Activated T-cell treated with anti-CD3 and anti-CD28 coated beads, Interleukin-2, amount 50 U/mL, for 24 hours (primary cell): ENCODE data around the gene NEK6.
"Not testable (repeated sequence)": the region's sequence is repeated elsewhere in the genome, so short reads cannot be mapped to it uniquely, and the experiment has no call there.

Source experiments
- DNase-seq: peaks from one replicate; pipeline ENCODE4 v3.0.0-alpha.2; 2020
- H3K27ac Mint-ChIP-seq: 2 replicates; pipeline ENCODE4 v1.8.0; 2020; ENCODE audit warnings: mild to moderate bottlenecking, mixed read lengths
- H3K27me3 Mint-ChIP-seq: 2 replicates; pipeline ENCODE4 v1.8.0; 2020; ENCODE audit warnings: mixed read lengths
- H3K36me3 Mint-ChIP-seq: 2 replicates; pipeline ENCODE4 v1.8.0; 2020; ENCODE audit warnings: low read depth, mixed read lengths
- H3K4me1 Mint-ChIP-seq: 2 replicates; pipeline ENCODE4 v1.8.0; 2020; ENCODE audit warnings: low read depth, mixed read lengths
- H3K4me3 Mint-ChIP-seq: 2 replicates; pipeline ENCODE4 v1.8.0; 2020; ENCODE audit warnings: mild to moderate bottlenecking, moderate library complexity, mixed read lengths
- H3K9me3 Mint-ChIP-seq: 2 replicates; pipeline ENCODE4 v1.8.0; 2020; ENCODE audit warnings: mixed read lengths

Gene NEK6

DNA sequence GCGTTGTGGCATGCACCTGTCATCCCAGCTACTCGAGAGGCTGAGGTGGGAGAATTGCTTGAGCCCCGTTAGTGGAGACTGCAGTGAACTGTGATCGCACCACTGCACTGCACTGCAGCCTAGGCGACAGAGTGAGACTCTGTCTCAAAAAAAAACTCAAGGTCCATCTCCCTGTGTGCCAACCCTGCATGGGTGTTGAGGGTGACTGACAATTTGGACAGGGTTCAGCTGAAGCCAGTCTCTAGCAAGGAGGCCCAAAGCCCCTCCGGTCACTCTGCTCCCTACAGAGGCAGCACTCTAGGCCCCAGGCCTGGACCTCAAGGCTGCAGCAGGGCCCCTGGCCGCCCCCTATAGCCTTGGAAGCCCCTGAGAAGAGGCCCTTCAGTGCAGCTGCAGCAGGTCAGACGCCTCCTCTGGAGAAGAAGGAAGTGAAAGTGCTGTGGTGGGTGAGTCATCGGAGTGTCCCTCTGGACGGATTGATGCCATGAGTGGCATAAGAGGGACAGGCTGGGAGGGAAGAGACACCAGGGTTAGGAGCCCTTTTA is 39.2 kb upstream of the NEK6 start:
- DNase-seq = peak; percentile 42
- Mint-ChIP-seq H3K27ac (peak overlapping the region; percentile 44), H3K27me3 (no peaks in the 10 kb centered on the region), H3K4me1 (peaks cover 59% of the 10 kb centered on the region), H3K9me3 (no peaks in the 10 kb centered on the region), H3K4me3 (no peak overlapping the region), H3K36me3 (no peaks in the 10 kb centered on the region)

DNA sequence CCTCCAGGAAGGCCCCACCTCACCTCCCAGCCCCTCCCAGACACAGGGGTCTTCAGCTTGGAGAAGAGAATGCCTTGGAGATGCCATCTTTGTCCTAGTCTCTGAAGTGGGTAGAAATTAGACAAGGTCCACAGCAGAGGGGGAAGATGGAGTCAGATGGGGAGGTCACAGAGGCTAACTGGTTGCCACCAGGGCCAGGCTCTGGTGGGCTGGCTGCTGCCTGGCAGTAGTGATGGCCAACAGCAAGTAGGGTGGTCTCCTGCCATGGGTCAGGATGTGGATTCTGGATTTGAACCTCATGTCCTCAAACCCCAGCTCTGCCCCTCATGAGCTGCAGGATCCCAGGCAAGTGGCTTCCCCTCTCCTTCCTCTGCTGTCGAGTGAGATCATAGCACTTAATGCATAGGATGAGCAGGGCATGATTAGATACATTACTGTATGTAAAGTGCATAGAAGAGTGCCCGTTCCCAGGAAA is 38.7 kb upstream of the NEK6 start:
- Mint-ChIP-seq H3K4me1 (peaks cover 56% of the 10 kb centered on the region), H3K36me3 (no peaks in the 10 kb centered on the region), H3K27ac (no peak overlapping the region), H3K27me3 (no peaks in the 10 kb centered on the region), H3K9me3 (no peaks in the 10 kb centered on the region), H3K4me3 (no peak overlapping the region)
- DNase-seq = no peak

DNA sequence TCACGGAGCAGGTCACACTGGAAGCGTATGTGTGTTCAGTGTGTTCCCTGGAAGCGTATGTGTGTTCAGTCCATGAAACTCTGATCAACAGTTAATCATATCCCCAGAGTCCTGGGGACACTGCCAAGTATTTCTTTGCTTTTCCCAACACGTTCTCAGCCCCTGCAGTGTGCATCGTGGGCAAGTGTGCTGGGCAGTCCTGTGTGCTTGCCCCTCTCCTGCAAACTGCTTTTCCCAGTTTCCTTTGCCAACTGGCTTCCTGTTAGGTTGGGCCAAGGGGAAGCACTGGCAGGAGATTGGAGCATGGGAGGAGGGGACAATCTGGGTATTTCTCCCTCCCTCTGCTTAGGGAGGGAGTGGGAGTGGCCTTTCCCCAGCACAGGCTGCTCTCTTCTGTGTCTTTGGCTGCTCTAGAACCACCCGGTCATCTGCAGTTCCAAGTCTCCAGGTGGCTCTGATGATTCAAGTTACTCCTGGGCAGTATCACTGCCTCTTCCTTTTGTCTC is 36.8 kb upstream of the NEK6 start:
- no peaks in the 10 kb centered on the region for H3K27me3 Mint-ChIP-seq
- no peak for DNase-seq
- H3K27ac Mint-ChIP-seq = no peak overlapping the region
- H3K4me3 Mint-ChIP-seq = no peak overlapping the region
- H3K4me1 Mint-ChIP-seq = peaks cover 38% of the 10 kb centered on the region
- H3K36me3 Mint-ChIP-seq = no peaks in the 10 kb centered on the region
- no peaks in the 10 kb centered on the region for H3K9me3 Mint-ChIP-seq

DNA sequence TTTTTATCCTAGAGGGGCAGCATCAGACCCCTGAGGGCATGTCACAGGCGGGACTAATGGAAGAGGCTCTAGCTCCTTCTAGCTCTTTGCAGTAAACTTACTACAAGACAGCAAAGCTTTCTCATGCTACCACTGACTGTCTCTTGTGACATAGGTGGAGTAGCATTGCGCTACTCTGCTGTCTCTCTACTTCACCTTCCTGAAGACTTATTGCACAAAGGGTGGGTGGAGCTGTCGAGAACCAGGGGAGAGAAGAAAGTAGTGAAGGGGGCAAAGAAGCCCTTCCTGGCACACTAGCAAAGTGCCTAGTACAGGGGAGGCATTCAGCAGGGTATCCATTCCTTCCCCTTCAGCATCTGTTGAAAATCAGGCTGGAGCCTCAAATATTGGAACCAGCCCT is 36.1 kb upstream of the NEK6 start:
- Mint-ChIP-seq H3K27ac (peak overlapping the region; percentile 5), H3K27me3 (no peaks in the 10 kb centered on the region), H3K4me3 (no peak overlapping the region), H3K36me3 (no peaks in the 10 kb centered on the region), H3K4me1 (peaks cover 31% of the 10 kb centered on the region), H3K9me3 (no peaks in the 10 kb centered on the region)
- no peak for DNase-seq

DNA sequence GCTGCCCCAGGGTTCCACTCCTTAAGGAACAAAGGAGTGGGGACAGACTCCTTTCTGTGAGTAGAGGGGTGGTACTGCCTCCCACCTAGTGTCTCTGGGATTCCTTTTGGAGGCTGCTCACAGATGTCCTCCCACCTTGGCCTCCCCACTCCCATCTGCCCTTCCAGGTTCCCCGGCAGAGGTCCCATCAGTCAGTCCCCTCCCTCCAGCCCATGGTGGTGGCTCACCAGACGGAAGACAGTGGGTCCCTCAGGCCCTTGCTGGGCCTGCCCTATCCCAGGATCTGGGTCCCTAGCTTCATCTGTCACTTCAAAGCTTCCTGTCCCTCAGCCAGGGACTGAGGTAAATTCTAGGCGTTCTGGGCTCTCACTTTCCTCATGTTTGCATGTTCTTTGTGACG is 35.6 kb upstream of the NEK6 start:
- peak; percentile 21 for DNase-seq
- no peaks in the 10 kb centered on the region for H3K27me3 Mint-ChIP-seq
- no peak overlapping the region for H3K27ac Mint-ChIP-seq
- no peaks in the 10 kb centered on the region for H3K9me3 Mint-ChIP-seq
- no peak overlapping the region for H3K4me3 Mint-ChIP-seq
- H3K4me1 Mint-ChIP-seq = peaks cover 27% of the 10 kb centered on the region
- H3K36me3 Mint-ChIP-seq = no peaks in the 10 kb centered on the region

DNA sequence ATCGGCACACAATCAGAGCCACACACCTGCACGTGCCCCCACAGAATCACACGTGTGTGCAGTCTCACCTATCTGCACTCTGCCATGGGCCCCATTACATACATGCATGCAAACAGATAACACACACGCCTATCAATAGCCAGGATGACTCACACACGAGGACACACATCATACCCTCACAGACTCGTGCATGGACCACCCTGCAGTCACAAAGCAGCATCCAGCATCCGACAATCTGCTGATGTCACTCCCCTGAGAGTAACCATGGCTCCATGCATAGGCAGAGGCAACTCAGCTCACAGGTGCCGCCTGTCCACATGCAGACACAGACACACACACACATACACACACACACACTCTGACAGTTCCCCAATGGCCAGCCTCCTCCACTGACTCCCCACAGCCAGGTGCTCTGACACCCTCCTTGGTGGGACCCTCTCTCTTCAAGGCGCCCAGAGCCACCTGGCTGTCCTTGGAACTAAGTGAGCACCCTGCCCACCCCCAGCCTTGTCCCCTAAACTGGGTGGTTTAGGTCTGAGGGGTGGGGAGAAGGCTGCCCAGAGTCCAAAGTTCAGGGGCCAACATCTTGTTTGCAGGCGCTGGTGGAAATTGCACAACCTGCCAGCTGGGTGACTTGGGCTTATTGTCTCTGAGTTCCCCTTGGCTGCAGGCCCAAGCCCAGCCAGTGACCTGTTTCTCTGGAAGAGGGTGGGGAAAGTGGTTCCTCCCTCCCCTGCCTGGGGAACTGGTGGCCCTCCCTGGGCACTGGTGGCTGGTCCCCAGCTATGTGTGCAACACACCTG is 34.6 kb upstream of the NEK6 start:
- H3K4me1 Mint-ChIP-seq = peaks cover 17% of the 10 kb centered on the region
- H3K4me3 Mint-ChIP-seq = no peak overlapping the region
- H3K9me3 Mint-ChIP-seq = no peaks in the 10 kb centered on the region
- no peaks in the 10 kb centered on the region for H3K36me3 Mint-ChIP-seq
- DNase-seq = peak; percentile 22
- no peaks in the 10 kb centered on the region for H3K27me3 Mint-ChIP-seq
- H3K27ac Mint-ChIP-seq = no peak overlapping the region

DNA sequence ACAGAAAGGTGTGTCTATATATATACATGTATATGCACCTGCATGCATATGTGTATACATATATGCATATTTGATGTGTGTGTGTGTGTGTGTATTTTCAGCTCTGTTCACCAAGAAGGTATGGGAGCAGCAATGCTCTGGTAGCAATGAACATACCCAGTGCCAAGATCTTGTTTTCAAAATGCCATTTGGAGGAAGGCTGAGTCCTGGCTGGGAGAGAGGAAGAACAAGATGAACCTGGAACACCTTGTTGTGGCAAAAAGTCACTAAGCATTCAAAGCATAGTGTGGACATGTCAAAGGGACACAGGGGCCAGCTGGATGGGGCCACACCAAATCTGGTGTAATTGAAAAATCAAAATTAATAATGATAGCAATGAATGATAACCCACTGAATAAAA is 31.8 kb upstream of the NEK6 start:
- H3K36me3 Mint-ChIP-seq = no peaks in the 10 kb centered on the region
- no peak overlapping the region for H3K27ac Mint-ChIP-seq
- no peaks in the 10 kb centered on the region for H3K9me3 Mint-ChIP-seq
- no peak overlapping the region for H3K4me3 Mint-ChIP-seq
- no peaks in the 10 kb centered on the region for H3K27me3 Mint-ChIP-seq
- peaks cover 4% of the 10 kb centered on the region for H3K4me1 Mint-ChIP-seq
- DNase-seq = no peak

DNA sequence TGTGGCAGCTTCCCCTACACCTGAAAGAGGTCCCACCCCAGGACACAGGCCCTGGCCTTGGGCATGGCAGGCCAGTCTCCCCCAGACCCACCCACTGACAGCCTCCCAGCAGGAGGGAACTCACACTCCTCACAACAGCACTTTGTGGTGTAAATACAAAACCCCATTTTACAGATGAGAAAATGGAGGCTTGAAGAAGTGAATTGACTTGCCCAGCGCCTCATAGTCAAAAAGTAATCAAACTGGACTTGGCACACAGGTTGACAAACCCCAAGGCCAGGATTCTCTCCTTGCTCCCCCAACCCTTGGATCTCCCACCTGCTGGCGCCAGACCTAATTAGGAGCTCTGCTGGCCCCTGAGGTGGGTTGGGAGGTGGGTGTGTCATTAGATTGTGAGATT is 29.2 kb upstream of the NEK6 start:
- no peaks in the 10 kb centered on the region for H3K27me3 Mint-ChIP-seq
- no peak for DNase-seq
- no peaks in the 10 kb centered on the region for H3K4me1 Mint-ChIP-seq
- no peak overlapping the region for H3K27ac Mint-ChIP-seq
- H3K4me3 Mint-ChIP-seq = no peak overlapping the region
- H3K9me3 Mint-ChIP-seq = no peaks in the 10 kb centered on the region
- H3K36me3 Mint-ChIP-seq = no peaks in the 10 kb centered on the region

DNA sequence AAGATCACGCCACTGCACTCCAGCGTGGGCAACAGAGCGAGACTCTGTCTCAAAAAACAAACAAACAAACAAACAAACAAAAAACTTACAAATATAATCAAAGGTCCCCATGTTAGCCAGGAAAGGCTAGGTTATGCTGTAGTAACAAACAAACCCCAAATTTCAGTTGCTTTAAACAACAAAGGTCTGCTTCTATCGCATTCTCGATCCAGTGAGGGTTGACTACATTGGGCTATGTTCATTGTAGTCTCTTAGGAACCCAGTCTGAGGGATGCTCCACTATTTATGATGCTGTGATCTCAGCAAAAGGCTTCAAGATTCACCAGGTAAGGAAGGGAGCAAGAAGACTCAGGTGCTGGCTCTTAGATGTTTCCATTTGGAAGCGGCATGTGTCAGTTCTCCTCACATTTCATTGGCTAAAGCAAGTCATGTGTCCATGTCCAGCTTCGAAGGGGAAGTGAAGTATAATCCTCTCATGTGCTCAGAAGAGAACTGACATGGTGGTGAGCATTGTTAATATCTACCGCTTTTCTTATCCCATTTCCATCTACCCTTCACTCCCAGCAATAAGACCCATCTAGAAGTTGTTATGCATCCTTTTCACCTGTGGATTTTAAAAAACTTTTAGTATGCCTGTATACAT is 26.5 kb upstream of the NEK6 start:
- H3K27me3 Mint-ChIP-seq = no peaks in the 10 kb centered on the region
- H3K36me3 Mint-ChIP-seq = no peaks in the 10 kb centered on the region
- H3K4me1 Mint-ChIP-seq = no peaks in the 10 kb centered on the region
- no peak overlapping the region for H3K4me3 Mint-ChIP-seq
- H3K27ac Mint-ChIP-seq = no peak overlapping the region
- DNase-seq = no peak
- H3K9me3 Mint-ChIP-seq = peaks cover 4% of the 10 kb centered on the region

DNA sequence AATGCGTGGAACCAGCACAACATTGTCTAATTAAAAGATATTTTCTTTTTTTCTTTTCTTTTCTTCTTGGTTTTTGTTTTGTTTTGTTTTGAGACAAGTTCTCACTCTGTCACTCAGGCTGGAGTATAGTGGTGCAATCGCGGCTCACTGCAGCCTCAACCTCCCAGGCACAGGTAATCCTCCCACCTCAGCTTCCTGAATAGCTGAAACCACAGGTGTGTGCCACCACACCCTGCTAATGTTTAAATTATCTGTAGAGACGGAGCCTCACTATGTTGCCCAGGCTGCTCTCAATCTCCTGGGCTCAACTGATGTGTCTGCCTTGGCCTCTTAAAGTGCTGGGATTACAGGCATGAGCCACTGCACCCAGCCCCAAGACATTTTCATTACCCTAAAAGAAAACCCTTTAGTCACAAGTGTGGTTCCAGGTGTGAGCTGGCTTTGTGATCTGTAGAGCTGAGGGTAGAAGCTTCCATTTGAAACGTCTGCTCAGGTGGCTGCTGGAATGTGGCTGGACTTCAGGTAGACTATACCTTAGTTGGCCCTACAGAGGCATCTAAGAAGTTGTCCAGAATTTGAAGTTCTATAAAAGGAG is 19.1 kb upstream of the NEK6 start:
- no peak for DNase-seq
- no peak overlapping the region for H3K4me3 Mint-ChIP-seq

DNA sequence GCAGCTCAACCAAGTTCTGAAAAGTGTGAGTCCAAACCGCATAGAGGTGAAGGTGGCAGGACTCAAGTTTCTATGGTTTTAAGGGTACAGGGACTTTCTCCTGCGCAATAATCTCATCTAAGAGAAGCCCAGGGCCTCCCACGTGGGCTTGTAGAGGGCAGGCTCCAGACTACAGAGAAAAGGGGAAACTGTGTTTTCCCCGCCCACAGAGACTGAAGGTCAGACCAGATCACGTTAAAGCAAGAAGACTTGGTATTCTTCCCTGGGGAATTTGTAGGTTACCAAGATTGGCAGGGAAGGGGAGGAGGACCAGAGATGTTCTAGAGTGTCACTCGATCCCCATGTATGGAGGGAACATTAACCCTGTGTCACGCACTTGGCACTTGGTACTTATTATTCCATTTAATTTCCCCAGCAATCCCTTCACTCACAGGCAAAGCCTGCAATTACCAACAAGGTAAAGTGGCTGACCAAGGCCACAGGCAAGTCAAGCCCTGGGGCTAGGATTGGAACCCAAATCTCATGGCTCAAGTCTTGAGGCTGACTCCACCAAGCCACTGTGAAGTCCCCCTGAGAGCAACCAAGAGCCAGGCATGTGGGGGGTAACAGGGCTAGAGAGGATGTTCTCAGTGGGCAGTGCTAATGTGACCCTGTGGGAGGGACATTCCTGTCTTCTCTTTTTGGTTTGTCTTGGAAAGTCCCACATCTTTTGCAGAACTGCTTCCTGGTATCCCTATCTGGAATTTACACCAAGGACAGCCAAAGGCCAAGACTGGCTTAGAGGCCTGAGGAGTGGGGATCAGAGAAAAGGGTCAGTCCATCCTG is 18.3 kb upstream of the NEK6 start:
- Mint-ChIP-seq H3K27ac (no peak overlapping the region), H3K9me3 (peaks cover 2% of the 10 kb centered on the region)

More for the DNA sequence above, 19.1 kb upstream of the NEK6 start:
- H3K27me3 Mint-ChIP-seq = peaks cover 15% of the 10 kb centered on the region
- peaks cover 31% of the 10 kb centered on the region for H3K4me1 Mint-ChIP-seq
- H3K9me3 Mint-ChIP-seq = peaks cover 4% of the 10 kb centered on the region
- H3K36me3 Mint-ChIP-seq = no peaks in the 10 kb centered on the region
- no peak overlapping the region for H3K27ac Mint-ChIP-seq

DNA sequence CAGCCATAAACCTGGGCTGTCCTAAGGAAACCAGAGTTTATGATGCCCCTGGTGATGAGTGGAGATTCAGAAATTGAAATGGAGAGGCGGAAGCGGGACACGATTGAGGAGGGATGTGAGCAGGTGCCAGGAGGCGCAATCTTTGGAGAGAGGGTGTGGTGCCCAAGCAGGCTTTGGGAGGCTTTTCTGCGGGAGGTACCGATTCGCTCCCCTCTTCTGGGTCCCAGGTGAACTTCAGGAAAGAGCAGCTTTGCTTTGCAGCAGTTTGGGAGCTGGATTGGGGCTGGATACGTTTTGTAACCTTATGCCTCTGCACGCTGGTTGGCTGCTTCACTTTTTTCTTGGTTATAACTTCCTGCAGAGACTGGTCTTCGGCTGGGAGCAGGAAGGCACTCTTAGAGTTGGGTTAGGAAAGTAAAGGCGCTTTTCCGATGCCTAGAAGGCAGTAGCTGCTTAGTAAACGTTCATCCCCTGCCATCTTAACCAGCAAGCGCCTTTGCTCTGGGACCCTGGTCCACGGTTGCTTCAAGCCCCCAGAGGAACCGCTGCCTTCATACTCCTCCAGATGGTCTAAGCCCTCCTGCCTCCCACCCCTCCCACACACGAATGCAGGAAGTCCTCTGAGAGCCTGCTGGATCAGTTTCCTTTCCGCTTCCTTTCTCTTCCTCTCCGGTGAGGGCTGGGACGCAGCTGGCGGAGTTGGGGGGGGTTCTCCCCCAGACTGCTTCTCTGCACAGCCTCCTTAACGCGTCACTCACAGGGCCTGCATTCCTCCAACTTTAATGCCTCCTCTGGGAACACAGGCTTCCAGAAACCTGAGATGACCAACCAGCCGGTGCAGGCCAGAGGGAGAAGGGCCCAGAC is 15.2 kb upstream of the NEK6 start:
- H3K36me3 Mint-ChIP-seq = no peaks in the 10 kb centered on the region
- H3K27ac Mint-ChIP-seq = no peak overlapping the region
- no peaks in the 10 kb centered on the region for H3K9me3 Mint-ChIP-seq
- peaks cover 15% of the 10 kb centered on the region for H3K27me3 Mint-ChIP-seq
- H3K4me3 Mint-ChIP-seq = no peak overlapping the region
- peaks cover 31% of the 10 kb centered on the region for H3K4me1 Mint-ChIP-seq
- no peak for DNase-seq

More for the DNA sequence above, 18.3 kb upstream of the NEK6 start:
- Mint-ChIP-seq H3K36me3 (no peaks in the 10 kb centered on the region), H3K4me3 (no peak overlapping the region), H3K4me1 (peaks cover 31% of the 10 kb centered on the region), H3K27me3 (peaks cover 15% of the 10 kb centered on the region)
- no peak for DNase-seq

DNA sequence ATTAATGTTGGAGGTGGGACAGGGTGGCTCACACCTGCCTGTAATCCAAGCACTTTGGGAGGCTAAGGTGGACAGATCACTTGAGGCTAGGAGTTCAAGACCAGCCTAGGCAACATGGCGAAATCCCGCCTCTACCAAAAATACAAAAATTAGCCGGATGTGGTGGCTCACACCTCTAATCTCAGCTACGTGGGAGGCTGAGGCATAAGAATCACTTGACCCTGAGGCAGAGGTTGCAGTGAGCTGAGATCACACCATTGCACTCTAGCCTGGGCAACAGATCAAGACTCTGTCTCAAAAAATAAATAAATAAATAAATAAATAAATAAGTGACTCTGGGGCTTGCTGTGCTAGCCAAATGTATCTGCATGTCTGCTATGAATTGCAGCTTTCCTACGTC is 10.4 kb upstream of the NEK6 start:
- H3K4me3 Mint-ChIP-seq = not testable (repeated sequence)

More for the DNA sequence above, 10.4 kb upstream of the NEK6 start:
- not testable (repeated sequence) for DNase-seq, H3K9me3 Mint-ChIP-seq, H3K27me3 Mint-ChIP-seq, H3K27ac Mint-ChIP-seq, H3K36me3 Mint-ChIP-seq
- H3K4me1 Mint-ChIP-seq = peaks cover 22% of the 10 kb centered on the region
